ENCODE data around the gene AFM.

Gene AFM

GRCh38 chr4:73481358-73481757 lies at the start of gene AFM:
Gene AFM, plus strand, starts transcription at chr4:73481745. Its CDS starts 31 bp downstream, at chr4:73481776.
- no peak for DNase-seq

- DNase-seq = no peak
These were observed 49.8 kb upstream of the AFM start for GRCh38 chr4:73431813-73432168.

GRCh38 chr4:73432169-73433000 lies 49.2 kb upstream of the AFM start:
- DNase-seq = no peak

- no peak for DNase-seq
These were observed 48.4 kb upstream of the AFM start for GRCh38 chr4:73433140-73433539.

- DNase-seq = peak in 1 of 2 donors; percentile 10
These were observed 47.2 kb upstream of the AFM start for GRCh38 chr4:73434311-73434710.

- no peak for DNase-seq
These were observed 45.6 kb upstream of the AFM start, which contains the start of gene AFP for GRCh38 chr4:73435984-73436383. Gene AFP, plus strand, starts transcription at chr4:73436221. Its CDS starts 42 bp downstream, at chr4:73436263.

- no peak for DNase-seq
These were observed 44.6 kb upstream of the AFM start for GRCh38 chr4:73436674-73437557.

- DNase-seq = no peak
These were observed 44.0 kb upstream of the AFM start for GRCh38 chr4:73437558-73437956.

- no peak for DNase-seq
These were observed 43.5 kb upstream of the AFM start for GRCh38 chr4:73438048-73438447.

- DNase-seq = no peak
These were observed 42.8 kb upstream of the AFM start for GRCh38 chr4:73438582-73439215.

GRCh38 chr4:73439445-73439844 lies 42.1 kb upstream of the AFM start:
- DNase-seq = no peak

GRCh38 chr4:73439991-73440390 lies 41.6 kb upstream of the AFM start:
- no peak for DNase-seq

GRCh38 chr4:73440653-73441052 lies 40.9 kb upstream of the AFM start:
- no peak for DNase-seq

GRCh38 chr4:73442275-73442674 lies 39.3 kb upstream of the AFM start:
- no peak for DNase-seq

- no peak for DNase-seq
These were observed 38.3 kb upstream of the AFM start for GRCh38 chr4:73443224-73443623.

GRCh38 chr4:73445383-73446335 lies 35.9 kb upstream of the AFM start:
- no peak for DNase-seq

GRCh38 chr4:73446336-73446938 lies 35.1 kb upstream of the AFM start:
- DNase-seq = peak in 1 of 2 donors; percentile 36

- DNase-seq = no peak
These were observed 33.9 kb upstream of the AFM start for GRCh38 chr4:73447671-73448070.

GRCh38 chr4:73448448-73449203 lies 32.9 kb upstream of the AFM start:
- DNase-seq = no peak

- DNase-seq = no peak
These were observed 31.0 kb upstream of the AFM start for GRCh38 chr4:73450398-73451004.

GRCh38 chr4:73451404-73451803 lies 30.1 kb upstream of the AFM start:
- DNase-seq = no peak
